H1 (cell line): ENCODE measurements around the gene ITPKC. TPM values are rescaled to one million over a fixed set of nuclear protein-coding genes. Genes with fewer than 3 reads are reported as not detected.

Experiments used
- CTCF ChIA-PET: fragments of 300-600 bp; sonication (Branson Sonifier 250); formaldehyde crosslinking; loops from one replicate; lab custom pipeline; 2021; ENCODE audit not compliant: partially characterized antibody; lab: Charles Lee
- POLR2A ChIA-PET: fragments of 300-600 bp; sonication (Branson Sonifier 250); formaldehyde crosslinking; loops from one replicate; lab custom pipeline; 2021; ENCODE audit warnings: inconsistent platforms; ENCODE audit not compliant: partially characterized antibody; lab: Charles Lee
- DNase-seq, 2 experiments: peaks; one replicate each; pipeline versions ENCODE4 v3.0.0 to v3.0.0-alpha.2; 2010 to 2022; ENCODE audit warnings: low spot score in 2 of 2, low read depth in 1 of 2, mixed read lengths in 1 of 2
- FAIRE-seq: peaks from 2 replicates; lab custom pipeline; 2011; peaks lifted over from hg19 to GRCh38; lab: Jason Lieb, UNC
- H2AFZ ChIP-seq: 2 replicates; pipeline ENCODE4 v1.8.1; 2012; ENCODE audit warnings: low read length, inconsistent platforms
- H2AK5ac ChIP-seq: 2 replicates; pipeline ENCODE4 v1.6.1; 2013; ENCODE audit warnings: low read depth, low read length
- H2BK120ac ChIP-seq: replicated peaks from 2 replicates; pipeline ENCODE3; 2013; ENCODE audit warnings: low read depth, low read length, inconsistent platforms
- H2BK12ac ChIP-seq: 2 replicates; pipeline ENCODE4 v1.6.1; 2013; ENCODE audit warnings: low read depth, low read length
- H2BK15ac ChIP-seq: 2 replicates; pipeline ENCODE4 v1.6.1; 2013; ENCODE audit warnings: low read length
- H2BK20ac ChIP-seq: 2 replicates; pipeline ENCODE4 v1.6.1; 2013; ENCODE audit warnings: low read length
- H2BK5ac ChIP-seq: 2 replicates; pipeline ENCODE4 v1.6.1; 2013; ENCODE audit warnings: low read depth, low read length
- H3K14ac ChIP-seq: 2 replicates; pipeline ENCODE4 v1.6.1; 2013; ENCODE audit warnings: inconsistent platforms; ENCODE audit not compliant: insufficient read length
- H3K18ac ChIP-seq: 2 replicates; pipeline ENCODE4 v1.6.1; 2013; ENCODE audit warnings: low read length; ENCODE audit errors: extremely low read depth
- H3K23ac ChIP-seq: 2 replicates; pipeline ENCODE4 v1.6.1; 2013; ENCODE audit warnings: inconsistent platforms; ENCODE audit not compliant: insufficient read length
- H3K23me2 ChIP-seq: 2 replicates; pipeline ENCODE4 v1.6.1; 2013; ENCODE audit warnings: low read depth, low read length
- H3K27ac ChIP-seq: 2 replicates; pipeline ENCODE4 v1.6.1; 2011; ENCODE audit warnings: low read depth, low read length, inconsistent platforms
- H3K27me3 ChIP-seq, 4 experiments: replicated peaks in 1 of 4; 1 replicate in 1 of 4; 2 replicates in 3 of 4; pipeline versions ENCODE4 v1.6.1 to v1.8.1; 2011 to 2013; ENCODE audit warnings: low read length in 3 of 4, mild to moderate bottlenecking in 3 of 4, inconsistent platforms in 2 of 4, mixed read lengths in 2 of 4, moderate library complexity in 1 of 4; ENCODE audit not compliant: control insufficient read depth in 3 of 4, insufficient read depth in 3 of 4; ENCODE audit errors: extremely low read depth in 1 of 4
- H3K36me3 ChIP-seq, 4 experiments: 2 replicates each; pipeline versions ENCODE4 v1.6.1 to v1.8.1; 2011 to 2013; ENCODE audit warnings: mild to moderate bottlenecking in 4 of 4, low read length in 3 of 4, moderate library complexity in 2 of 4, control low read depth in 1 of 4, inconsistent platforms in 1 of 4; ENCODE audit not compliant: insufficient read depth in 4 of 4, control insufficient read depth in 2 of 4
- H3K4ac ChIP-seq: replicated peaks from 2 replicates; pipeline ENCODE3; 2013; ENCODE audit warnings: low read length, low read depth, mixed read lengths, inconsistent platforms; ENCODE audit not compliant: insufficient read length
- H3K4me1 ChIP-seq, 4 experiments: replicated peaks in 1 of 4; 1 replicate in 1 of 4; 2 replicates in 3 of 4; pipeline versions ENCODE4 v1.6.1 to v1.8.1; 2011 to 2013; ENCODE audit warnings: low read length in 3 of 4, inconsistent platforms in 2 of 4, mixed read lengths in 1 of 4; ENCODE audit not compliant: insufficient read depth in 4 of 4, control insufficient read depth in 3 of 4
- H3K4me2 ChIP-seq, 2 experiments: 2 replicates each; pipeline versions ENCODE4 v1.6.1 to v1.8.1; 2011 to 2013; ENCODE audit warnings: low read depth in 2 of 2, low read length in 2 of 2, control low read depth in 1 of 2, inconsistent platforms in 1 of 2, mild to moderate bottlenecking in 1 of 2; ENCODE audit not compliant: insufficient read depth in 1 of 2
- H3K4me3 ChIP-seq, 4 experiments: fragments of 200-600, 300-600 bp in 1 of 4; sonication (generic), shearing (Covaris generic), sonication (Bioruptor Twin) in 1 of 4; 2 replicates each; pipeline versions ENCODE4 v1.5.1 to v1.8.1; 2011 to 2016; ENCODE audit warnings: low read length in 4 of 4, low read depth in 3 of 4, control low read depth in 2 of 4, inconsistent platforms in 2 of 4, mild to moderate bottlenecking in 2 of 4, mixed read lengths in 1 of 4, moderate library complexity in 1 of 4; ENCODE audit not compliant: insufficient read depth in 2 of 4; ENCODE audit errors: extremely low read depth in 1 of 4
- H3K56ac ChIP-seq: replicated peaks from 2 replicates; pipeline ENCODE3; 2013; ENCODE audit warnings: low read depth, mild to moderate bottlenecking, mixed read lengths, low read length, inconsistent platforms; ENCODE audit not compliant: insufficient read length
- H3K79me1 ChIP-seq: 2 replicates; pipeline ENCODE4 v1.6.1; 2013; ENCODE audit warnings: low read depth, low read length, control low read depth
- H3K79me2 ChIP-seq, 2 experiments: 2 replicates each; pipeline versions ENCODE4 v1.6.1 to v1.8.1; 2012 to 2013; ENCODE audit warnings: low read length in 2 of 2, mild to moderate bottlenecking in 2 of 2, inconsistent platforms in 1 of 2; ENCODE audit not compliant: insufficient read depth in 2 of 2, control insufficient read depth in 1 of 2
- H3K9ac ChIP-seq, 4 experiments: replicated peaks in 1 of 4; 1 replicate in 1 of 4; 2 replicates in 3 of 4; pipeline versions ENCODE4 v1.6.1 to v1.8.1; 2011 to 2013; ENCODE audit warnings: low read depth in 3 of 4, low read length in 3 of 4, control low read depth in 2 of 4, mild to moderate bottlenecking in 2 of 4, moderate library complexity in 2 of 4, inconsistent platforms in 1 of 4; ENCODE audit errors: extremely low read depth in 1 of 4
- H3K9me3 ChIP-seq, 2 experiments: 2 replicates each; pipeline versions ENCODE4 v1.6.1 to v1.8.1; 2012 to 2013; ENCODE audit warnings: mild to moderate bottlenecking in 2 of 2, moderate library complexity in 2 of 2, control low read depth in 1 of 2, inconsistent platforms in 1 of 2, low read depth in 1 of 2, low read length in 1 of 2, mixed read lengths in 1 of 2; ENCODE audit not compliant: insufficient read depth in 2 of 2
- H4K20me1 ChIP-seq, 2 experiments: replicated peaks in 1 of 2; 2 replicates each; pipeline versions ENCODE3 to v1.8.1; 2011 to 2013; ENCODE audit warnings: inconsistent platforms in 2 of 2, low read length in 2 of 2, mild to moderate bottlenecking in 1 of 2; ENCODE audit not compliant: insufficient read depth in 2 of 2, control insufficient read depth in 1 of 2
- H4K5ac ChIP-seq: 2 replicates; pipeline ENCODE4 v1.6.1; 2013; ENCODE audit warnings: low read length, low read depth, mixed read lengths, inconsistent platforms; ENCODE audit not compliant: insufficient read length
- H4K8ac ChIP-seq: 2 replicates; pipeline ENCODE4 v1.8.0; 2013; ENCODE audit warnings: mild to moderate bottlenecking, moderate library complexity, low read length, inconsistent platforms; ENCODE audit not compliant: insufficient read depth; ENCODE audit errors: extremely low read depth
- H4K91ac ChIP-seq: replicated peaks from 2 replicates; pipeline ENCODE3; 2013; ENCODE audit warnings: low read length, mixed read lengths, inconsistent platforms; ENCODE audit not compliant: insufficient read length
- ASH2L ChIP-seq: fragments of 200-600, 300-600 bp; sonication (generic); IDR thresholded peaks from one replicate; pipeline ENCODE4 v1.7.1; 2017; ENCODE audit warnings: low read length
- CBX5 ChIP-seq: fragments of 300-800, 300-1000 bp; sonication (generic); IDR thresholded peaks from 2 replicates; pipeline ENCODE4 v1.7.1; 2016; ENCODE audit warnings: antibody characterized with exemption, low read length, low read depth
- CEBPB ChIP-seq: IDR thresholded peaks from 2 replicates; pipeline ENCODE4 v1.6.1; 2012; ENCODE audit warnings: low read depth, low read length
- CHD1 ChIP-seq: IDR thresholded peaks from 2 replicates; pipeline ENCODE4 v1.6.1; 2012; ENCODE audit warnings: low read depth, low read length, improper control_type of control experiment
- CHD2 ChIP-seq: IDR thresholded peaks from 2 replicates; pipeline ENCODE4 v1.6.1; 2012; ENCODE audit warnings: low read length, improper control_type of control experiment
- GTF2F1 ChIP-seq: IDR thresholded peaks from 2 replicates; pipeline ENCODE4 v1.6.1; 2012; ENCODE audit warnings: low read depth, low read length, improper control_type of control experiment, borderline replicate concordance
- HDAC6 ChIP-seq: IDR thresholded peaks from one replicate; pipeline ENCODE4 v1.7.1; 2012; ENCODE audit warnings: low read depth, mild to moderate bottlenecking, inconsistent platforms, low read length, moderate library complexity
- KDM1A ChIP-seq: fragments of 200-600, 300-600 bp; sonication (generic); IDR thresholded peaks from 2 replicates; pipeline ENCODE4 v1.7.1; 2016; ENCODE audit warnings: mild to moderate bottlenecking, low read length, borderline replicate concordance
- SRF ChIP-seq: IDR thresholded peaks from 2 replicates; pipeline ENCODE4 v1.6.1; 2011; ENCODE audit warnings: mild to moderate bottlenecking, low read depth, low read length, moderate library complexity
- TAF1 ChIP-seq: IDR thresholded peaks from 2 replicates; pipeline ENCODE4 v1.6.1; 2011; ENCODE audit warnings: mild to moderate bottlenecking, low read depth, low read length
- TEAD4 ChIP-seq: IDR thresholded peaks from 2 replicates; pipeline ENCODE4 v1.6.1; 2012; ENCODE audit warnings: low read depth, low read length, inconsistent platforms, mixed read lengths
- ZNF274 ChIP-seq: IDR thresholded peaks from 2 replicates; pipeline ENCODE4 v1.7.0; 2012; ENCODE audit warnings: low read length, borderline replicate concordance; ENCODE audit errors: extremely low read depth
- WGBS, 2 experiments: shearing (Covaris generic) in 1 of 2; methylation state at CpG; one replicate each; pipeline versions ENCODE4 v1.1.6 to v1.1.7; 2013 to 2015; ENCODE audit warnings: low lambda C conversion rate in 2 of 2, mixed read lengths in 2 of 2, inconsistent platforms in 1 of 2, low coverage in 1 of 2, missing lambda C conversion rate in 1 of 2; ENCODE audit not compliant: insufficient replicate concordance in 2 of 2, insufficient coverage in 1 of 2, insufficient read length in 1 of 2; ENCODE audit errors: extremely low coverage in 1 of 2, missing lambda C conversion rate in 1 of 2; 5-methylcytosine and 5-hydroxymethylcytosine counted together
- polyA plus RNA-seq, 7 experiments: library from polyadenylated mRNA; depleted of rRNA in 3 of 7; stranded (reverse) in 5 of 7; unstranded in 2 of 7; fragments of >200 nt in 5 of 7; fragments of 200-250 nt in 2 of 7; gene quantifications; 1 replicate in 5 of 7; 2 replicates in 1 of 7; 4 replicates in 1 of 7; pipeline versions ENCODE4 v1.2.1 to v1.2.3, GENCODE V29; 2011 to 2013; ENCODE audit warnings: missing spikeins in 2 of 7, mixed read lengths in 2 of 7
- total RNA-seq: library from RNA; stranded (reverse); fragmentation: NEBNext Ultra II Directional; extraction: Animal tissue kit (Norgen Biotek cat#: 25700); gene quantifications from 2 replicates; pipeline ENCODE4 v1.2.1, GENCODE V29; 2021
- TF ChIP-seq, protein P1 (sequence below): IDR thresholded peaks from 2 replicates; pipeline ENCODE4 v1.6.1; 2011; ENCODE audit warnings: low read length, improper control_type of control experiment

The ITPKC gene
- total and polyA plus RNA-seq, 2 of the 8 experiments (the other 6 are each of a cell fraction or from before 2014, with no cell fraction given), result 5.2 to 8.9 TPM

DNA sequence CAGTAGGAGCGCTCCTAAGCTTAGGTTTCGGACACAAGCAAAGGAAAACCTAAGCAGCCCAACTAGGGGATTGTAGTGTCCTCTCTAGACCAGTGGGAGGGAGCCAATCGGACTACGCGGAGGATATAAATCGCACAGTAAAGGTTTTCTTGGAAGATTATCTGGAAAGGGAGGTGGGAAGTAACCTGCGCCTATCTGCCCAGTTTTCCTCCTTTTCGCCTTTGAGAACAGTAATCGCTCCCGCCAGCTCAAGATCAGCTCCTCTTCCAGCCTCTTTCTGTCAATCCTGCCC, 60.7 kb downstream of the ITPKC start:
- Histone ChIP-seq H2BK15ac (peak overlapping the region; percentile 99), H2BK120ac (peak overlapping the region; percentile 7), H3K4me1 (peaks cover 0 to 14% (median 6%) of the 10 kb centered on the region in 4 experiments; a peak in 6 of 7 replicates), H3K14ac (peak overlapping the region; percentile 14), H4K20me1 (no peaks in the 10 kb centered on the region), H3K79me1 (no peaks in the 10 kb centered on the region), H3K4me3 (peak overlapping the region; percentile 71 to 90 (median 86)), H2AK5ac (peak overlapping the region; percentile 91), H3K23ac (no peak overlapping the region), H3K23me2 (peaks cover 8% of the 10 kb centered on the region; the same call in 1 of the 2 replicates), H3K4ac (peak overlapping the region; percentile 20), H2BK20ac (no peak overlapping the region; the same call in 1 of the 2 replicates), H3K4me2 (peak overlapping the region; percentile 94 to 96), H3K79me2 (no peaks in the 10 kb centered on the region), H4K5ac (peak overlapping the region; percentile 87), H3K9ac (peak overlapping the region; percentile 82 to 99 (median 88)), H2BK5ac (peak overlapping the region; percentile 97), H3K56ac (no peak overlapping the region), H3K9me3 (no peaks in the 10 kb centered on the region), H4K91ac (no peak overlapping the region), H3K27me3 (no peaks in the 10 kb centered on the region), H2AFZ (0 out of 2 replicates have a peak overlapping the region, but pooled peaks have one; percentile 59), H3K27ac (peak overlapping the region; percentile 99), H3K18ac (peak overlapping the region; percentile 95), H2BK12ac (peak overlapping the region; percentile 95; the same call in 1 of the 2 replicates), H3K36me3 (no peaks in the 10 kb centered on the region), H4K8ac (peak overlapping the region; percentile 89; the same call in 1 of the 2 replicates)
- FAIRE-seq (no peak), DNase-seq (no peak)
- POLR2A ChIA-PET, result interaction anchor here (0.9 to 17.9 kb wide), 14 partner anchors 10 to 486 kb away, joined by 3 to 399 read pairs (median 6); partner anchors contain the start of genes ACTMAP, EGLN2, HNRNPUL1 and NUMBL
- CTCF ChIA-PET, result interaction anchor here (0.6 to 3.9 kb wide), 7 partner anchors 19 to 1825 kb away, joined by 3 to 29 read pairs (median 3); partner anchors contain the start of gene EGLN2
- WGBS, 2 experiments, result 5% methylated on average over 10 of the region's 10 CpGs; no CpG with 5 or more reads in 1 of the 2 experiments
- no peak for TF ChIP-seq HDAC6
- no peak; the same call in 1 of the 2 replicates for TF ChIP-seq TAF1
- TF ChIP-seq TEAD4, result no peak
- TF ChIP-seq CEBPB, result no peak
- TF ChIP-seq, protein P1, sequence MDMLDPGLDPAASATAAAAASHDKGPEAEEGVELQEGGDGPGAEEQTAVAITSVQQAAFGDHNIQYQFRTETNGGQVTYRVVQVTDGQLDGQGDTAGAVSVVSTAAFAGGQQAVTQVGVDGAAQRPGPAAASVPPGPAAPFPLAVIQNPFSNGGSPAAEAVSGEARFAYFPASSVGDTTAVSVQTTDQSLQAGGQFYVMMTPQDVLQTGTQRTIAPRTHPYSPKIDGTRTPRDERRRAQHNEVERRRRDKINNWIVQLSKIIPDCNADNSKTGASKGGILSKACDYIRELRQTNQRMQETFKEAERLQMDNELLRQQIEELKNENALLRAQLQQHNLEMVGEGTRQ, result no peak
- peak; percentile 95 for TF ChIP-seq ASH2L
- no peak for TF ChIP-seq CHD2
- no peak for TF ChIP-seq KDM1A
- 0 out of 2 replicates have a peak, but pooled peaks have one; percentile 31 for TF ChIP-seq CHD1
- TF ChIP-seq CBX5, result no peak
- TF ChIP-seq SRF, result no peak
- no peak for TF ChIP-seq GTF2F1
- TF ChIP-seq ZNF274, result no peak
